Fibroblast of mammary gland (primary cell): ENCODE measurements around the gene TRDN.
"Not testable (repeated sequence)": the region's sequence is repeated elsewhere in the genome, so short reads cannot be mapped to it uniquely, and the experiment has no call there.

Source experiments
- DNase-seq: peaks from one replicate; pipeline ENCODE4 v3.0.0-alpha.2; 2010; ENCODE audit warnings: low read depth
- H3K4me3 ChIP-seq: 2 replicates; pipeline ENCODE4 v1.5.1; 2011; ENCODE audit warnings: low read depth, mild to moderate bottlenecking, low read length, moderate library complexity; ENCODE audit not compliant: control insufficient read depth
- CTCF ChIP-seq: conservative IDR thresholded peaks from 2 replicates; pipeline ENCODE4 v1.5.1; 2011; ENCODE audit warnings: low read depth, low read length, inconsistent platforms; ENCODE audit not compliant: control insufficient read depth, insufficient read depth

The TRDN gene

DNA sequence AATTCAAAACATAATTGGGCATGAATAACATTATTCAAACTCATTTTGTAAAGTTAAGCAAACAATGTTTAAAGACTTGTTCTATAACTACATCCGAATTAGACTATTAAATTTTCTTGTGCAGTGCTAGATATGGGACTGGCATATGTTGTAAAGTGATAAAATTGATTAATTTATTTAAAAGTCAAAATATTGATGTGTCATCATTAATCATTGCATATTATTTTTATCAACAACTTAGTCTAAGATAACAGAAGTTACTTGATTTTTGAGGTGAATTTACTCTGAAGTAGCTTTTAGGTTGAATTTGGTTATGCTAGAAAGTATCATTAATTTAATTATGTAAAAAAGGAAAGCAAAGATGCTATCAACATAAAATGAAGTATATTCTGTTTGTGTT, 396.1 kb downstream of the TRDN start:
- no peak overlapping the region for H3K4me3 ChIP-seq
- no peak for TF ChIP-seq CTCF
- no peak for DNase-seq

- no peak overlapping the region for H3K4me3 ChIP-seq
- no peak for DNase-seq
- no peak for TF ChIP-seq CTCF
Observed at GRCh38 chr6:123233336-123233735, 403.4 kb downstream of the TRDN start.

DNA sequence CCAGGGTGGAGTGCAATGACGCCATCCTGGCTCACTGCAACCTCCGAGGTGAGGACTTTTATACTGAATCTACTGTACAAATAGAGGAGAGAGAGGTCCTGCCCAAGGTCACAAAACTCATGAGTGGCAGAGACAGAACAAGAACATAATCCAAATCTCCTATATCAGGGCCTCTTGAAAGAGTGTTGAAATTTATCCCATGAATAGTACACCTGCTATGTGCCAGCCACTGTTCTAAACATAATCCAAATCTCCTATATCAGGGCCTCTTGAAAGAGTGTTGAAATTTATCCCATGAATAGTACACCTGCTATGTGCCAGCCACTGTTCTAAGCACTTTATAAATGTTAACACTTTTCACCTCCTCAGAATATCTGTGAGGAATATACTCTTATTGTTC, 409.0 kb downstream of the TRDN start:
- H3K4me3 ChIP-seq, DNase-seq: not testable (repeated sequence)

GRCh38 chr6:123226398-123226797, 410.4 kb downstream of the TRDN start:
- no peak for TF ChIP-seq CTCF
- DNase-seq: no peak
- H3K4me3 ChIP-seq: no peak overlapping the region

DNA sequence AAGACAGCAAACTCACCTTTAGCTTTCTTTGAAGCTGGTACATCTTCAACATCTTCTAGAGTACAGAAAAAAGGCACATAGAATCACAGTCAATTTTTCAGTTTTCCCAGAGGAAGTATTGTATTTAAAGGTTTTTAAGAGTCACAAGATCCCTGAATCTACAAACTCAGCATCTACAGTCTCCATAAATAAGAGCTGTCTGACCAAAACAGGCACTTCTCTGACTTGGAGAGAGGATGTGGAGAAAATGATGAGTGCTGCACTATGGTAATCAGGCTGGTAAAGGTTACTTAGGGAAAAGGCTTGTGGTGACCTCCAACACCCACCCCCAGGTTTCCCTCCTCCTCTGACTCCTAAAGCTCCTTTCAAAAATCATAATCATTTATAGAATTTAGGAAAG, 412.7 kb downstream of the TRDN start:
- DNase-seq: no peak
- TF ChIP-seq CTCF: no peak
- H3K4me3 ChIP-seq: no peak overlapping the region

DNA sequence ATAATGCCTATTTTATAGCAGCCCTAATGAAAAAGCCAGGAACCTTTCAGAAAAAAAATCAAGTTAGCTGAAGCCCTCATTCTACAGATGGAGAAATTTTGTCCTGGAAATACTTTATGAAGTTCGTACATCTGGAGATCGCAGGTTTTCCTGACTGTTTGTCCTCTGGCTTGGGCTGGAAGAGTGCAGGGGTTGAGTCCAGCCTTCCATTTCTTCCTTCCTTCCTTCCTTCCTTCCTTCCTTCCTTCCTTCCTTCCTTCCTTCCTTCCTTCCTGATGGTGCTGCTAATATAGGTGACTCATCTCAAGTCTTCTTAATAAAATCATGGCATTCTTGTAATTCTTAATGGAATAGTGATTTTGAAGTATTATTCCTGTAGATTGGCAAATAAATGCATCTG, 413.3 kb downstream of the TRDN start:
- H3K4me3 ChIP-seq: no peak overlapping the region
- TF ChIP-seq CTCF: no peak
- DNase-seq: no peak

DNA sequence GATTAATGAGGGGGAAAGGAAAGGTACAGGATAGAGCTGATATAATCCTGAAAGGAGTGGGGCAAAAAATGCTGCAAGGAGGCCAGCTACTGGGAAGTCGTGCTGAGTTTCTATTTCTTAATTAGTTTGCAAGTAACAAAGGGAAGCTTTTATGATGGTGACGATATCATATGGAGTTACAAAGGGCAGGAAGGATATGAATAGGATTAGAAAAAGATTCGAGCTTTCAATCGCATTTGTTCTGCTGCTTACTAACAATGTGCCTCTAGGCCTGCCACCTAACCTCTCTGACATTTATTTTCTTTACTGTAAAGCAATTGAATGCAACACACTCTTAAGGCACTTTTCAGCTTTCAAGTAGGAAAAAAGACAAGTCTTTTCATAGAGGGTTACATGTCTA, 421.5 kb downstream of the TRDN start:
- H3K4me3 ChIP-seq: no peak overlapping the region
- TF ChIP-seq CTCF: no peak
- DNase-seq: no peak
